GM08714 (cell line): ENCODE results near the gene MLXIP.
"Not testable (repeated sequence)": the region's sequence is repeated elsewhere in the genome, so short reads cannot be mapped to it uniquely, and the experiment has no call there.

Experiments
- H3K4me3 ChIP-seq: fragments of 200-500 bp; sonication (Bioruptor generic); 2 replicates; pipeline ENCODE4 v1.5.1; 2014; ENCODE audit warnings: mild to moderate bottlenecking, low read length, inconsistent platforms
- ZNF274 ChIP-seq: IDR thresholded peaks from 2 replicates; pipeline ENCODE4 v1.6.1; 2012; ENCODE audit warnings: mild to moderate bottlenecking, low read depth, low read length

The MLXIP gene

GRCh38 chr12:122167356-122167925, 88.9 kb downstream of the MLXIP start:
- H3K4me3 ChIP-seq = no peak overlapping the region
- no peak for TF ChIP-seq ZNF274

GRCh38 chr12:122168492-122168891, 89.9 kb downstream of the MLXIP start:
- no peak for TF ChIP-seq ZNF274
- no peak overlapping the region for H3K4me3 ChIP-seq

GRCh38 chr12:122171399-122171798, 92.8 kb downstream of the MLXIP start:
- no peak for TF ChIP-seq ZNF274
- H3K4me3 ChIP-seq = no peak overlapping the region

- no peak overlapping the region for H3K4me3 ChIP-seq
- TF ChIP-seq ZNF274 = no peak
These were observed 93.8 kb downstream of the MLXIP start for GRCh38 chr12:122172262-122172939.

- no peak for TF ChIP-seq ZNF274
- H3K4me3 ChIP-seq = no peak within 1 kb of the TSS
These were observed 95.7 kb downstream of the MLXIP start, which contains the start of gene IL31 for GRCh38 chr12:122174155-122174845. Gene IL31, minus strand, starts transcription at chr12:122174221. Its CDS starts 49 bp downstream, at chr12:122174172.

- not testable (repeated sequence) for H3K4me3 ChIP-seq
These were observed 97.9 kb downstream of the MLXIP start for GRCh38 chr12:122176473-122176872.

- H3K4me3 ChIP-seq = peak within 1 kb of the TSS; percentile 32; the same call in 1 of the 2 replicates
These were observed 104.5 kb downstream of the MLXIP start, which contains the start of gene LRRC43 for GRCh38 chr12:122182887-122183587. Gene LRRC43, plus strand, starts transcription at chr12:122183123. Its CDS starts 22 bp downstream, at chr12:122183145.

GRCh38 chr12:122183588-122183940, 105.0 kb downstream of the MLXIP start:
- H3K4me3 ChIP-seq = no peak overlapping the region; the same call in 1 of the 2 replicates
- TF ChIP-seq ZNF274 = no peak

More at GRCh38 chr12:122182887-122183587, 104.5 kb downstream of the MLXIP start, which contains the start of gene LRRC43:
- TF ChIP-seq ZNF274 = no peak

- no peak for TF ChIP-seq ZNF274
- no peak overlapping the region for H3K4me3 ChIP-seq
These were observed 106.0 kb downstream of the MLXIP start for GRCh38 chr12:122184517-122184916.

GRCh38 chr12:122185079-122185478, 106.5 kb downstream of the MLXIP start:
- TF ChIP-seq ZNF274 = no peak
- H3K4me3 ChIP-seq = no peak overlapping the region

GRCh38 chr12:122185494-122186082, 107.0 kb downstream of the MLXIP start:
- no peak overlapping the region for H3K4me3 ChIP-seq
- TF ChIP-seq ZNF274 = no peak

- TF ChIP-seq ZNF274 = no peak
These were observed 108.9 kb downstream of the MLXIP start for GRCh38 chr12:122187466-122187865.

GRCh38 chr12:122189626-122190475, 111.3 kb downstream of the MLXIP start:
- TF ChIP-seq ZNF274 = no peak
- no peak overlapping the region for H3K4me3 ChIP-seq

More at GRCh38 chr12:122187466-122187865, 108.9 kb downstream of the MLXIP start:
- H3K4me3 ChIP-seq = no peak overlapping the region
